PFSK-1 (cell line): ENCODE data around the gene XXYLT1.

Experiments
- FOXP2 ChIP-seq: optimal IDR thresholded peaks from 2 replicates; pipeline ENCODE3; 2011; ENCODE audit warnings: borderline replicate concordance, control low read depth, inconsistent platforms; ENCODE audit not compliant: insufficient read depth; ENCODE audit errors: extremely low read length, extremely low read depth
- POLR2AphosphoS5 ChIP-seq: IDR thresholded peaks from 2 replicates; pipeline ENCODE4 v1.6.1; 2012; ENCODE audit warnings: low read depth, mild to moderate bottlenecking, control low read depth, low read length, moderate library complexity
- REST ChIP-seq, 2 experiments: IDR thresholded peaks; 2 replicates each; pipeline versions ENCODE4 v1.6.1 to v1.8.0; 2011 to 2012; ENCODE audit warnings: low read depth in 2 of 2, low read length in 2 of 2, control low read depth in 1 of 2, inconsistent platforms in 1 of 2, mild to moderate bottlenecking in 1 of 2, moderate library complexity in 1 of 2; ENCODE audit not compliant: insufficient read depth in 1 of 2
- SIN3A ChIP-seq: IDR thresholded peaks from 2 replicates; pipeline ENCODE4 v1.6.1; 2012; ENCODE audit warnings: mild to moderate bottlenecking, low read length, moderate library complexity, borderline replicate concordance; ENCODE audit not compliant: insufficient read depth
- TAF1 ChIP-seq: IDR thresholded peaks from 2 replicates; pipeline ENCODE4 v1.6.1; 2012; ENCODE audit warnings: low read length, control low read depth, borderline replicate concordance; ENCODE audit not compliant: insufficient read depth

XXYLT1 gene

GRCh38 chr3:195075941-195076875 is 194.8 kb downstream of the XXYLT1 start:
- TF ChIP-seq POLR2AphosphoS5 = no peak
- TF ChIP-seq SIN3A = no peak
- no peak for TF ChIP-seq FOXP2
- TF ChIP-seq REST (IDR thresholded peaks at IDR 0.05; ENCODE audit: insufficient read depth in 1 of 2, low read depth in 2 of 2, low read length in 2 of 2) = no peak
- no peak for TF ChIP-seq TAF1

- no peak for TF ChIP-seq FOXP2
- no peak for TF ChIP-seq POLR2AphosphoS5
- no peak for TF ChIP-seq SIN3A
- TF ChIP-seq REST (IDR thresholded peaks at IDR 0.05; ENCODE audit: insufficient read depth in 1 of 2, low read depth in 2 of 2, low read length in 2 of 2) = no peak
- no peak for TF ChIP-seq TAF1
These were observed 195.6 kb downstream of the XXYLT1 start for GRCh38 chr3:195075199-195075940.

- TF ChIP-seq REST (IDR thresholded peaks at IDR 0.05; ENCODE audit: insufficient read depth in 1 of 2, low read depth in 2 of 2, low read length in 2 of 2) (no peak), FOXP2 (no peak), POLR2AphosphoS5 (no peak), SIN3A (no peak), TAF1 (no peak)
These were observed 196.8 kb downstream of the XXYLT1 start for GRCh38 chr3:195073866-195074860.

- TF ChIP-seq SIN3A (no peak), FOXP2 (no peak), REST (IDR thresholded peaks at IDR 0.05; ENCODE audit: insufficient read depth in 1 of 2, low read depth in 2 of 2, low read length in 2 of 2) (no peak)
These were observed 197.9 kb downstream of the XXYLT1 start for GRCh38 chr3:195072916-195073564.
